VCaP (cell line): ENCODE data around the gene RNU2-1.
"Not testable (repeated sequence)": the region's sequence is repeated elsewhere in the genome, so short reads cannot be mapped to it uniquely, and the experiment has no call there.

Experiments used
- H3K27ac ChIP-seq: fragments of 450-650 bp; 2 replicates; pipeline ENCODE4 v1.5.1; 2017
- TF ChIP-seq, protein P1 (sequence below): fragments of 450-650 bp; conservative IDR thresholded peaks from 2 replicates; pipeline ENCODE4 v1.5.1; 2017; ENCODE audit warnings: mild to moderate bottlenecking, moderate library complexity

RNU2-1 gene

DNA sequence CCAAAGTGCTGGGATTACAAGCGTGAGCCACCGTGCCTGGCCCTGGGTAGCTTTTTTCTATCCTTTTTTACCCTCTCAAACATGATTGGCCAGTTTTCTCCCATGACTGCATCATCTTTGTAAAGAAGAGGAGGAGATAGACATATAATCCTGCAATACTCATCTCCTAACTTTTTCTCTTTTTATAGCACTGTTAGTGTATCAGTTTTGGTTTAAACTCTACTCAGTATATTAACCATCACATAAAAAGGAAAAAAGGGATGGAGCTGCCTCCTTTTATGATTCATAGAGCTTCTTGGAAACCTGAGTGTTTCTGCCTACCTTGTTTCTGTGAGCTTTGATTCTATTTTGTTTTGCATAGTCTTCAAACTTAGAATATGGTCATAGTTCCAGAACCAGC lies 34.1 kb downstream of the RNU2-1 start:
- H3K27ac ChIP-seq, result no peak overlapping the region
- TF ChIP-seq, protein P1, sequence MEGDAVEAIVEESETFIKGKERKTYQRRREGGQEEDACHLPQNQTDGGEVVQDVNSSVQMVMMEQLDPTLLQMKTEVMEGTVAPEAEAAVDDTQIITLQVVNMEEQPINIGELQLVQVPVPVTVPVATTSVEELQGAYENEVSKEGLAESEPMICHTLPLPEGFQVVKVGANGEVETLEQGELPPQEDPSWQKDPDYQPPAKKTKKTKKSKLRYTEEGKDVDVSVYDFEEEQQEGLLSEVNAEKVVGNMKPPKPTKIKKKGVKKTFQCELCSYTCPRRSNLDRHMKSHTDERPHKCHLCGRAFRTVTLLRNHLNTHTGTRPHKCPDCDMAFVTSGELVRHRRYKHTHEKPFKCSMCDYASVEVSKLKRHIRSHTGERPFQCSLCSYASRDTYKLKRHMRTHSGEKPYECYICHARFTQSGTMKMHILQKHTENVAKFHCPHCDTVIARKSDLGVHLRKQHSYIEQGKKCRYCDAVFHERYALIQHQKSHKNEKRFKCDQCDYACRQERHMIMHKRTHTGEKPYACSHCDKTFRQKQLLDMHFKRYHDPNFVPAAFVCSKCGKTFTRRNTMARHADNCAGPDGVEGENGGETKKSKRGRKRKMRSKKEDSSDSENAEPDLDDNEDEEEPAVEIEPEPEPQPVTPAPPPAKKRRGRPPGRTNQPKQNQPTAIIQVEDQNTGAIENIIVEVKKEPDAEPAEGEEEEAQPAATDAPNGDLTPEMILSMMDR, result no peak

DNA sequence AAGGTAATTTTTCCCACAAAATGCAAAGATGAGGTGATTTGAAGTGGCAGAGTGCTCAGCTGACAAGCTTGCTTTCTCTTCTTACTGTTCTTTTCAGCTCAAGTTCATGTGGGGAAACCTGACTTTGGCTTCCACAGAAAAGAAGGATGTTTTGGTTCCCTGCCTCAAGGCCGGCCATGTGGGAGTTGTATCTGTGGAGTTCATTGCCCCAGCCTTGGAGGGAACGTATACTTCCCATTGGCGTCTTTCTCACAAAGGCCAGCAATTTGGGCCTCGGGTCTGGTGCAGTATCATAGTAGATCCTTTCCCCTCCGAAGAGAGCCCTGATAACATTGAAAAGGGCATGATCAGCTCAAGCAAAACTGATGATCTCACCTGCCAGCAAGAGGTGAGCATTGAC lies 40.5 kb downstream of the RNU2-1 start:
- TF ChIP-seq, protein P1, result no peak
- H3K27ac ChIP-seq, result no peak overlapping the region

DNA sequence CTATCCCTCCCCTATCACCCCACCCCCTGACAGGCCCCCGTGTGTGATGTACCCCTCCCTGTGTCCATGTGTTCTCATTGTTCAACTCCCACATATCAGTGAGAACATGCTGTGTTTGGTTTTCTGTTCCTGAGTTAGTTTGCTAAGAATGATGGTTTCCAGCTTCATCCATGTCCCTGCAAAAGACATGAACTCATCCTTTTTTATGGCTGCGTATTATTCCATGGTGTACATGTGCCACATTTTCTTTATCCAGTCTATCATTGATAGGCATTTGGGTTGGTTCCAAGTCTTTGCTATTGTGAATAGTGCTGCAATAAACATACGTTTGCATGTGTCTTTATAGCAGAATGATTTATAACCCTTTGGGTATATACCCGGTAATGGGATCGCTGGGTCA lies 47.1 kb downstream of the RNU2-1 start:
- not testable (repeated sequence) for H3K27ac ChIP-seq

DNA sequence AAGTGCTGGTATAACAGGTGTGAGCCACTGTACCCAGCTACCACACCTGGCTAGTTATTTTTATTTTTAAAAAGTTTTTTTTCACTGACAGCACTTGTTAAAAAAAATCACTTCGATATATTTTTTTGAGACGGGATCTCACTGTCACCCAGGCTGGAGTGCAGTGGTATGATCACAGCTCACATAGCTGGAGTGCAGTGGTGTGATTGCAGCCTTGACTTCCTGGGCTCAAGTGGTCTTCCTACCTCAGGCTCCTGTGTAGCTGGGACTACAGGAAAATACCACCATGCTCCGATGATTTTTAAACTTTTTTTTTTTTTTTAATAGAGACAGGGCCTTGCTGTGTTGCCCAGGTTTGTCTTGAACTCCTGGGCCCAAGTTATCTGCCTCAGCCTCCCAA lies 49.9 kb downstream of the RNU2-1 start:
- TF ChIP-seq, protein P1, result no peak
- H3K27ac ChIP-seq, result no peak overlapping the region
